RCC 7860 (cell line): Measurements from ENCODE around the gene TNP2.
"Not testable (repeated sequence)": the region's sequence is repeated elsewhere in the genome, so short reads cannot be mapped to it uniquely, and the experiment has no call there.

Experiments used
- DNase-seq: peaks from one replicate; pipeline ENCODE4 v3.0.0-alpha.2; 2015; ENCODE audit warnings: low spot score
- FAIRE-seq: peaks from 2 replicates; lab custom pipeline; 2012; peaks lifted over from hg19 to GRCh38; lab: Jason Lieb, UNC

TNP2 gene

DNA sequence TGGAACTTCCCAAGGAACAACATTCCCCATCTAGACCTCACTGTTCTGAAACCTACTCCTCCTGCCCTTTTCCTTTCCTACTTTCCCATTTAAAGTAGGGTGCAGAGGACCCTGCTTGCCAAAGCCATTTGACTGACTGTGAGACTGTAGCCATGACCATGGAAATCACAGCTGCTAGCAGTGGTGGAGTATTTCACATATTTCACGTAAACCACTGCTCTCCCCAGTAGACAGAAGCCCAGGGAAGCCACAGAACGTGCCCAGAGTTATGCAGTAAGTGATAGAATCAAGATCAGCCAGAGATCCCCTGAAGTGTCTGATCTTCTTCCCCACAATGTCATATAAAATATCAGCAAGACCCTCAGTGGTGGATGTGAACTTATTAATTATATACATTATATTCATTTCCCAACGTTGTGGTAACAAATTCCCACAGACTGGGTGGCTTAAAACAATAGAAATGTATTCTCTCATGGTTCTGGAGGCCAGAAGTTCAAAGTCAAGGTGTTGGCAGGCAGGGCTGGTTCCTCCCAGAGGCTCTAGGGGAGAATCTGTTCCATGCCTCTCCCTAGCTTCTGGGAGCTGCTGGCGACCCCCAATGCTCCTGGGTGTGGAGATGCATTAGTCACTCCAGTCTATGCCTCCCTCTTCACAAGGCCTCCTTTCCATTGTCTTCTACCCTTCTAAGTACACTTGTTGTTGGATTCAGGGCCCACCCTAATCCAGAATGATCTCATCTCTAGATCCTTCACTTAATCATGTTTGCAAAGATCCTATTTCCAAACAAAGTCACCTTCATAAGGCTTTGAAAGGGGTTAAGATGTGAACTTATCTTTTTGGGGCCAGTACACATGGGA is 32.7 kb upstream of the TNP2 start:
- FAIRE-seq (no peak), DNase-seq (no peak)

DNA sequence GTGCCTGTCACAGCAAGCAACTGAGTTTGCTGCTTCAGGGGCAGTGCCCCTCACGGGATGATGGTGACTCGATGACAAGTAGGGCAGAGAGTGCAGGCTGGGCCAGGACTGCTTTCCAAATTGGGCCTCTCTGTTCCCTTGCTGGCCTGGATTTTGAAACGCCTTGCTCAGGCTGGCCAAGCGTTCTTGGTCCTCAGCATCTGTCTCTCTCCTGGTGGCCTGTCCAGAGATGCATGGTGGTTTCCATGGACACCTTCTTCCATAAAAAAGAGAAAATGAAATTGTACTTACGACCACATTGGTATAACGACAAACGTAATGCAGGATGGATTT is 31.4 kb upstream of the TNP2 start:
- no peak for FAIRE-seq
- DNase-seq: no peak

DNA sequence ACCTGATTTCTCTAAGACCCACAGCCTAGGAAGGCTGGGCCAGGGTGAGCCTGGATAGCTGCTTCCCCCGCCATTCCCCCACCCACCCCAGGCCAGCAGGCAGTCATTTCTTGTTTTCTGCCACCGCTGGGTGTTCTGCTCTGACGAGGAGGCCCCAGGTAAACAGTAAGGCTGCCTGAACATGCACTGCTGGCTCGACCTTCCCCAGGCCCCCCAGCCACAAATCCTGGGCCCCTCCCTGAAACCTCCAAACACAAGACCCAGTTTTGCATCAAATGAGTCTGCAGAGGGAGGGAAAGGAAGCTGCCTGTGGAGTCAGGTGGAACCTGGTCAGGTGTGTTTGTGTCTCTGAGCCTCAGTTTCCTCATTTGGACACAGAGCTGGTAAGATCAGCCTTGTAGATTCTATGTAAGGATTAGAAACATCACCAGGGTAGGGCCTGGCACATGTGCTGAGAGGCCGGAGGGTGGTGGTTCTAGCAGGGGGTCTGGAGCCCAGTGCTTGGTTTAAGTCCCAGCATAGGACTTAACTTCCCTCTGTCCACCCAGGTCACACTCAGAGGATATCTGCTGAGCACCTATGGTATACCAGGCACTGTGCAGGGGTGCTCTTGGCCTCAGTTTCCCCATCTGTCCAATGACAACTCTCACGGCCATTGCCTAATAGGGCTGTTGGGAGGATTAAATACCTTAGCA is 30.9 kb upstream of the TNP2 start:
- DNase-seq (no peak), FAIRE-seq (no peak)

DNA sequence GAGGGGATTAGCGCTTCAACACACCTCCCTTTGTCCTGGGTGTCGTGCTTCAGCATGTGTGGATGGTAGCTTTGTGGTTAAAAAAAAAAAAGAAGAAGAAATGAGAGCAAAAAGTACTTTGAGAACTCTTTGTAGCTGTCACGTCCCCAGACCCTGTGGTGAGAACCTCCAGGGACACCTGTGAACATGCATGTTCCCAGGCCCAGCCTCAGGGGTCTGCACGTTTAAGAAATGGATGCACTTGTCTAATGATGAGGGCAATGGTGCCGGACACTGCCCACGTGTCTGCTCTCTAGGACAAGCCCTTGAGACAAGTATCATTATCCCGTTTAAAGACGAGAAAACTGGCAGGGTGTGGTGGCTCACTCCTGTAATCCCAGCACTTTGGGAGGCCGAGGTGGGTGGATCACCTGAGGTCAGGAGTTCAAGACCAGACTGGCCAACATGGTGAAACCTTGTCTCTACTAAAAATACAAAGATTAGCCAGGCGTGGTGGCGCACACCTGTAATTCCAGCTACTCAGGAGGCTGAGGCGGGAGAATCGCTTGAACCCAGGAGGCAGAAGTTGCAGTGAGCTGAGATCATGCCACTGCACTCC is 29.9 kb upstream of the TNP2 start:
- not testable (repeated sequence) for DNase-seq, FAIRE-seq

DNA sequence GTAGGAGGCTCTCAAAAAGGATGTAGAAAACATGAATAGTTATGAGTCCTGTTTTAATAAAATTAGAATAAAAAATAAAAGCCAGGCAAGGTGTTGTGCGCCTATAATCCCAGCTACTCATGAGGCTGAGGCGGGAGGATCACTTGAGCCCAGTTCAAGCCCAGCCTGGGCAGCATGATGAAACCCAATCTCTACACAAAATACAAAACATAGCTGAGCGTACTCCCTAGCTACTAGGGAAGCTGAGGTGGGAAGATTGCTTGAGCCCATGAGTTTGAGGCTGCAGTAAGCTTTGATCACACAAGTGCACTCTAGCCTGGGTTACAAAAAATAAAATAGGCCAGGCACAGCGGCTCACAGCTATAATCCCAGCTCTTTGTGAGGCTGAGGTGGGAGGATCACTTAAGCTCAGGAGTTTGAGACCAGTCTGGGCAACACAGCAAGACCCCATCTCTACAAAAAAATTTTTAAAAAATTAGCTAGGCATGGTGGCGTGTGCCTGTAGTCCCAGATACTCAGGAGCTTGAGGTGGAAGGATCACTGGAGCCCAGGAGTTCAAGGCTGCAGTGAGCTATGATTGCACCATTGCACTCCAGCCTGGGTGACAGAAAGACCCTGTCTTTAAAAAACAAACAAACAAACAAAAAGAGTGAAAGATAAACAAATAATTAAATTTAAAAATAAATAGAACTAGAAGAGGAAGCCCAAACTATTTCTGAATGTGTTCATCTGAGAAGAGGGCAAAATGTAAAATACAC is 29.2 kb upstream of the TNP2 start:
- FAIRE-seq (no peak), DNase-seq (no peak)

DNA sequence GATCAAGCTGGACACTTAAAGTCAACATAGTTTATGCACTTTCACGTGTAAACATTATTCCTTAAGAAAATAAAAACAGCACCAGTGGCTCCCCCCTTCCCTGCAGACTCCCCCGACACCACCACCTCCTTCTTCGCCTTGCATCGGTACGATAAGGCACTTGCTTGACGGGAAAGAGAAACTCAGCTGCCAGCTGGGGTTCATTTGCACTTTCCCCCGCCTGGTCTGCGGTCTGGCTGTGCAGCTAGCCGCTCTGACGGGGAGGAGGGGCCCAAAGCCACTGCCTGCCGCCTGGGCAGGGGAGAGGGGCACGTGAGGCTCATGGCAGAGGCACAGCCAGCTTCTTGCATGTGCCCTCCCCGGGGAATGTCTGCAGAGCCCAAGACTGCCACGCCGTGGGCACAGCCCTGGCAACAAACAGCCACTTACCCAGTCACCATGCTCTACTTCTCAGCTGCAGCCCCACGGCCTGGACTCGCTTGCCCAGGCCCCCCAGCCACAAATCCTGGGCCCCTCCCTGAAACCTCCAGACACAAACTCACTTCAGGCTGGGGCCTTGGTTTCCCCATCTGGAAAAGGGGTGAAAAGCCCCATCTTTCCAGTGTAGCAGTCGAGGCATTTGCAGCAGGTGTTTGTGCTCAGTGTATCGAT is 28.5 kb upstream of the TNP2 start:
- DNase-seq: peak; percentile 37
- FAIRE-seq: no peak

DNA sequence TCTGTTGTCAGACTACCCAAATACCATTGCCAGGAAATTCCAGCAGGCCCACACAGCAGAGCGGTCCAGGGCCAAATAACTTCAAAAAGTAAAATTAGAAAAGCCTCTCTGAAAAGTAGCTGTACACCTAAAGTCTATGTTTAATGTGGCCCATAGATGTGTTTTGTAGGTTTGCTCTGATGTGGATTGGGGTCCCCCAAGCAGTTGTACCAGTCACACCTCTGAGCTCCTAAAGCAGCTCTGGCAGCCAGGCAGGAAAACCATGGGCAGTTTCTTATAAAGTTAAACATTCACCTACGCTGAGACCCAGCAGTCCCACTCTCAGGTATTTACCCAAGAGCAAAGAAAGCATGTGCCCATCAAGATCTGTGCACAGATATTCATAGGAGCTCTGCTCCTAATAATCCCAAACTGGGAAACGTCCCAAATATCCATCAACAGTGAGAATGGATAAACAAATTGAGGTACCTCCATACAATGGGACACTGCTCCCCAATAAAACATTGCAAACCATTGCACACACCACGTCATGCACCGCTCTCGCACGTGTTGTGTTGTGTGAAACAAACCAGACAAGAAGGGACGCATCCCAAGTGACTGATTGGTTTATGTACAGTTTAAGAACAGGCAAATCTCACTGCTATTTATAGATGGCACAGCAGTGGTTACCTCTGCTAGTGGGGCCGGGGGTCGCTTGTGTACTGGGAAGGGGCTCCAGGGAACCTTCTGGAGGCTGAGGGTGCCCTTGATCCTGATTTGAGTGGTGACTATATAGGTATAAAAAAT is 27.8 kb upstream of the TNP2 start:
- FAIRE-seq: no peak
- DNase-seq: no peak

DNA sequence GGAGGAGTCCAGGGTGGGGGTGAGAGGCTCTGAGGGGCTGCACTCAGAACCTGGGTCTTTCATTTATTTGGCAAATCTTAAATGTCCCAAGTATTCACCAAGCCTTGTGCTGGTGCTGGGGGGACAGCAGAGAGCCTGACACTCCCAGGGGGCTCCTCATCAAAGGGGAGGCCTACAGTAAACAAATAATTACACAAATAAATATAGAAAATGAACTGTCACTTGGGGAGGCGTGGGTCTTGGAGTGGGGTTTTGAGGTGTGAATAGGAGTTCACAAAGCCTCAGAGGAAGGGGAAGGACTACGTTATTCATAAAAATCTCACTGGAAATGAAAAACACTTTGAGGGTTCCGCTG is 27.2 kb upstream of the TNP2 start:
- DNase-seq (no peak), FAIRE-seq (no peak)

DNA sequence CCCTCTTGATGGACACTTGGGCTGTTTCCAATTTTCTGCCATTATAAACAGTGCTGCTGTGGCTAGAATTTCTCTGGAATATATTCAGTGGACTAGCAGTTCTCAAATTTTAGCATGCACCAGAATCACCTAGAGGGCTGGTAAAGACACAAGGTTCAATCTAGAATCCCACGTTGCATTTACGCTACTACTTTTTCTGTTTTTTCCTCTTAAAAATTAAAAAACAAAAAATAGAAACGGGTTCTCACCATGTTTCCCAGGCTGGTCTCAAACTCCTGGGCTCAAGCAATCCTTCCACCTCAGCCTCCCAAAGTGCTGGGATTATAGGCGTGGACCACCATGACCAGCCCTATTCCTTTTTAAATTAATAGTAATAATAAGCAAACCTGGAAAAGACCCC is 26.5 kb upstream of the TNP2 start:
- FAIRE-seq: no peak
- DNase-seq: no peak

DNA sequence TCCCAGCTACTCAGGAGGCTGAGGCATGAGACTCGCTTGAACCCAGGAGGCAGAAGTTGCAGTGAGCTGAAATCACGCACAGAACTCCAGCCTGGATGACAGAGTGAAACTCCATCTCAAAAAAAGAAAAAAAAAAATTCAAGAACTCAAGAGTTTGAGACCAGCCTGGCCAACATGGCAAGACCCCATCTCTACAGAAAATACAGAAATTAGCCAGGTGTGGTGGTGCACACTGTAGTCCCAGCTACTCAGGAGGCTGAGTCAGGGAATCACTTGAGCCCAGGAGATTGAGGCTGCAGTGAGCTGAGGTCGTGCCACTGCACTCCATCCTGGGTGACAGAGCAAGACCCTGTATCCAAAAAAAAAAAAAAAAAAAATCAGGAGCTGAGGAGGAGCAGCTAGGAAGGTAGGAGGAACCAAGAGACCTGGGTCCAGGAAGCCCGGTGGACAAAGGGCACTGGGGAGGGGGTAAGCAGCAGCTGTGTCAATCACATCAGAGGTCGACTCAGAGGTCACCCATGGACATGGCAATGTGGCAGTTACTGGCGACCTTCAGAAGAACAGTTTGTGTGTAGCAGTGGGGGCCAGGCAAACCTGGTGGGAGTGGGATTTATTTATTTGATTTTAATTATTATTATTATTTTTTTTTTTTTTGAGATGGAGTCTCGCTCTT is 23.1 kb upstream of the TNP2 start:
- no peak for FAIRE-seq
- DNase-seq: no peak

DNA sequence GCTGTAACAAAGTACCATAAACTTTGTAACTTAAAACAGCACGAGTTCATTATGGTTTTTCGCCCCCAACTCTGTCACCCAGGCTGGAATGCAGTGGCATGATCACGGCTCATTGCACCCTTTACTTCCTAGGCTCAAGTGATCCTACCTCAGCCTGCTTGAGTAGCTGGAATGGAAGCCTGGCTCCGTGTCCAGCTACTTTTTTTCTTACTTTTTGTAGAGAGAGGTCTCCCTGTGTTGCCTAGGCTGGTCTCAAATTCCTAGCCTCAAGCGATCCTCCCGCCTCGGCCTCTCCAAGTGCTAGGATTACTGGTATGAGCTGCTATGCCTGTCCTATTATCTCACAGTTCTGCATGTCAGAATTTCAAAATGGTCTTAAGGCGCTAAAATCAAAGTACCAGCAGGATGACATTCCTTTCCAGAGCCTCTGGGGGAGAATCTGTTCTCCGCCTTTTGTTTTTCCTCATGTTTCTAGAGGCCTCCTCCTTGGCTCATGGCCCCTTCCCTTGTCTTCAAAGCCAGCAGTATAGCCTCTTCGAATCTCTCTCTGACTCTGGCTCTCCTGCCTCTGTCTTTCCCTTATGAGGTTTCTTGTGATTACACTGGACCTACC is 22.1 kb upstream of the TNP2 start:
- DNase-seq (no peak), FAIRE-seq (no peak)

DNA sequence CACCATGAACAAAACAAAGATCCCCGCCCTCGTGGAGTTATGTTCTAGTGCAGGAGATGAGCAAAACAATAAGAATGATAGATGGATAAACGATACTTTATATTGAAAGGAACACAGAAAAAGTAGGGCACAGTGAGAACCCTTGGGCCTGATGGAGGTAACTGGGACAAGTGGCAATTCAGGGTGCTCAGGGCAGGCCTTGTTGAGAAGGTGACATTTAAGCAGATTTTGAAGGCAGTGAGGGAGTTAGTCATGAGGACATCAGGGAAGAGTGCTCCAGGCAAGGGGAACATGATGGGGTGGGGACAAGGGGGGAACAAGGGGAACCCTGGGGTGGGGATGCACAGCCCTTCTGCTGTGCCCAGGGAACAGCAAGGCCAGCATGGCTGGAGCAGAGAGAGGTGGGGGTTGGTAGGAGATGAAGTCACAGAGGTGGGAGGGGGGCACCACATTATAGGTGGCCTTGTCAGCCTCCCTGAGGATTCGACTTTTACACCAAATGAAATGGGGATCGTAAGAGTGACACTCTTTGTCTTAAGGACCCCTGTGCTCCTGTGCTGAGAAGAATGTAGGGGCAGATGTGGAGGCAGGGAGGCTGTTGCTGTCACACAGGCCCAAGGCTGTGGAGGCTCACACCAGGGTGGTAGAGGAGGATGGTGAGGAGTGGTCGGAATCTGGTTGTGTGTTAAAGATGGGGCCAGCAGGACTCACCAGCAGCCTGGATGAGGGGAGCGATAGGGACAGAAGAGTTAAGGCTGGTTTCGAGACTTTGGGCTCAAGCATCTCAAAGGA is 21.2 kb upstream of the TNP2 start:
- no peak for FAIRE-seq
- DNase-seq: no peak

DNA sequence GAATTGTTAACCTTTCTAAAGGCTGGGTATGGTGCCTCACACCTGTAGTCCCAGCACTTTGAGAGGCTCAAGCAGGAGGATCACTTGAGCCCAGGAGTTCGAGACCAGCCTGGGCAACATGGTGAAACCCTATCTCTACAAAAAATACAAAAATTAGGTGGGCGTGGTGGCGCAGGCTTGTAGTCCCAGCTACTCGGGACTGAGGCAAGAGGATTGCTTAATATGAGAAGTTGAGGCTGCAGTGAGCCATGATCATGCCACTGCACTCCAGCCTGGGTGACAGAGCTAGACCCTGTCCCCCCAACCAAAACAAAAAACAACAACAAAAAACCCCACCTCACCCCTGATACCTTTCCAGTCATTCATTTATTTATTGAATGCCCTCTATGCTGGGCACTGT is 20.6 kb upstream of the TNP2 start:
- not testable (repeated sequence) for FAIRE-seq, DNase-seq

DNA sequence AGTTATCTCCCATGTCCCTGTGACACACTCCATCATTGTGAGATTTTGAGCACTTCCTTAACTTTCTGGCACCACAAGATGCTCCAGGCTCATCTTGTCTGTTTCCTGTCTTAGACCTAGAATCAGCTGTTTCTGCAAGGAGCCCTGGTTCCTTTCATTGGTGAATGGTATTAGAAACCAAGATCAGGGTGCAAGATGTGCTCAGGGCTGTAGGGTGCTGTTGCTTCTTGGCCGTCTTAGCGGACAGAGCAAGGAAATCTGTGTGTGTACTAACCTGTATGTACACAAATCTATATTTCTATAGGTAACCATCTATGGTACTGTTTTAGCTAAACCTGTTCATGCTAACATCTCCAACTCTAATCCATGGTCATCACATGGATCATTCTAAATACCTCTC is 20.1 kb upstream of the TNP2 start:
- FAIRE-seq (no peak), DNase-seq (no peak)

DNA sequence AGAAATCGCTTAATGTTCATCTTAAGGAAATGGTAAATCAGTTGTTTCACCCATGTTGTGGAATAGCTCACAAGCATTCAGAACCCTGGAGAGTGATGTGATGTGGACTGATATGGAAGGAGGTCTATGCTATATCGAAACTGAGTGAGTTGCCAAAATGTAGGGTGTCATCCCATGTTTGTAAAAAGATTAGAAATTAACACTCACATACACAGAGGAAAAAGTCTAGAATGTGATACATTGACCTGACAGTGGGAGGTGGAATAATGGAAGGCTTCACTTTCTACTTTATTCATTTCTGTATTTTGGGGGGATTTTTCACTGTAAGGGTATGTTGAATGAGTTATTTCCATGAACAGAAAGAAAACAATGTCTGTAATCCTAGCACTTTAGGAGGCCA is 16.7 kb upstream of the TNP2 start:
- no peak for DNase-seq
- FAIRE-seq: no peak

DNA sequence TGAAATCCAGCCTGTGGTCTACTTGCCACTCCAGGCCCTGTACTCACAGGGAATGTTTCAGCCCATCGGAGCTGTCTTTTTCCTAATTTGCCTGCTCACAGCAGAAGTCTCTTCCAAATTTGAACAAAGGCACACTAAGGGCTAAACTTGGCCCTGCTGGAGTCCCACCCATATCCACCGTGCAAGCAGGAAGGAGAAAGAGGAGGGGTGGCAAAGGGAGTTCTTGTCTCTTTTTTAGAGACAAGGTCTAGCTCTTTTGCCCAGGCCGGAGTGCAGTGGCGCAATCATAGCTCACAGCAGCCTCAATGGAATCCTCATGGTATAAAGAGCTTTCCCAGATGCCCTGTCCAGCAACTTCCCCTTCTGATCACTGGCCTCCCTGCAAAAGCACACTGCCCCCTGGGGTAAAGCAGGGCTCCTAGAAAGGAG is 14.7 kb upstream of the TNP2 start:
- no peak for FAIRE-seq
- no peak for DNase-seq

DNA sequence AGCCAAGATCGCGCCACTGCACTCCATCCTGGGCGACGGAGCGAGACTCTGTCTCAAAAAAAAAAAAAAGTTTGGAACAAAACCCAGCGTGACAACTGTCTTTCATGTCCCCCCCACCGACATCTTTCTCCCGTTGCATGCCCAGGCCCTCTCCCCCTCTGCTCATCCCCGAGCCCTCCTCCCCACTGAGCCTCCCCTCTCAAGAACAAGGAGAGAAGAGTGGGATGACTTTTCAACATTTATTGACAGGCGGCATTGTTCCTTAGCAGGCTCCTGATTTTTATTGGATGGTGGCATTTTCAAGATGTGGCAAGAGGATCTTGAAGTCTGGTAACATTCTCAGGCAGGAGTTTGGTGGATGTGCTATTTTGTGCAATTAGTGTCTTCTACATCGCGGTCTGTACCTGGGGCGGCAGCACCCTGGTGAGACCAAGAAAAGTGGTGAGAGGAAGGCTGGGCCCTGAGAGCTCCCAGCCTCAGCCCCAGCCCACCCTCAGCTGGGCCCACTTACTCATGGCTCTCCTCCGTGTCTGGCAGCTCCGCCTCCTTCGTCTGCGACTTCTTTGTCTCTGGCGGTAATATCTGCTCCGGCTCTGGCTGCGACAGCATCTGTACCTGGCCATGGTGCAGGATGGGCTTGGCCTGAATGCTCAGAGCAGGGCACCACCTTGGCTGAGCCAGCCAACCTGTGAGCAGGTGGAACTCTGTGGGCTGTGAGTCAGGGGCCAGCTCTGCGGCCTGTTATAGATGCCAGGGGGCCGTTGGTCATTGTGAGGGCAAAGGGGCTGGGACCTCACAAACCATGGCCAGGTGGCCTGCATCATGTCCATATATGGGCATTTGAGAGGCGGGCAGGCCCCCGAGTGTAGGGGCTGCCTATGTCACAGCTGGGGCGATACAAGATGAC is 11.7 kb upstream of the TNP2 start, which contains the start of gene PRM1:
Gene PRM1, minus strand, starts transcription at position 715 of the 907 bp plus-strand sequence. Its CDS starts 92 bp downstream, at position 623.
- DNase-seq (no peak), FAIRE-seq (no peak)
